ENCODE data around the gene TEX38.

The TEX38 gene

DNA sequence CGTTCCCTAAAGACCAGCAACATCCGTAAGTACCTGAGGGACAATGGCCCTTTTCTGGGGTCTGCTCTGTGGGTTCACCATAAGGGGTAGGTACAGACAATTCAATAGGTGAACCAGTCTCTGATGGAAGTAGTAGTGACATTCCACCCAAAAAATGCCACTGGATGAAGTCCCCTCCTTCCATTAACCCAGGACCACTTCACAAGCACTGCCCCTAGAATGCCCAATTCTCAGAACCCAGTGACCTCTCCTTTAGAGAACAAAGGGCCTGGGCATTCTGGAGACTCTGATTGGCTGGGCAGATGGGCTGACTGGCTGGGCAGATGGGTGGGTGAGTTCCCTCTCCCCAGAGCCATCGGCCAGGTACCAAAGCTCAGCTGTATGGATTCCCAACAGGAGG, at the start of gene TEX38:
TSS of gene TEX38 (plus strand) at position 301 of the 400 bp plus-strand sequence. CDS start at position 382, 81 bp downstream.
- Histone ChIP-seq H3K4me3 (ENCODE audit: severe bottlenecking) (no peak within 1 kb of the TSS), H3K36me3 (ENCODE audit: low read depth) (peaks cover 13% of the 10 kb centered on the region; the same call in 1 of the 2 replicates), H3K4me1 (ENCODE audit: insufficient read depth, poor library complexity, severe bottlenecking) (peaks cover 5% of the 10 kb centered on the region), H3K27ac (ENCODE audit: poor library complexity, severe bottlenecking) (no peak within 1 kb of the TSS), H3K9me3 (ENCODE audit: severe bottlenecking) (no peaks in the 10 kb centered on the region), H3K27me3 (ENCODE audit: insufficient read depth, poor library complexity, severe bottlenecking) (no peaks in the 10 kb centered on the region)
- ATAC-seq (ENCODE audit: low read depth) (no peak), DNase-seq (ENCODE audit: low spot score) (no peak)
- TF ChIP-seq, protein P1, sequence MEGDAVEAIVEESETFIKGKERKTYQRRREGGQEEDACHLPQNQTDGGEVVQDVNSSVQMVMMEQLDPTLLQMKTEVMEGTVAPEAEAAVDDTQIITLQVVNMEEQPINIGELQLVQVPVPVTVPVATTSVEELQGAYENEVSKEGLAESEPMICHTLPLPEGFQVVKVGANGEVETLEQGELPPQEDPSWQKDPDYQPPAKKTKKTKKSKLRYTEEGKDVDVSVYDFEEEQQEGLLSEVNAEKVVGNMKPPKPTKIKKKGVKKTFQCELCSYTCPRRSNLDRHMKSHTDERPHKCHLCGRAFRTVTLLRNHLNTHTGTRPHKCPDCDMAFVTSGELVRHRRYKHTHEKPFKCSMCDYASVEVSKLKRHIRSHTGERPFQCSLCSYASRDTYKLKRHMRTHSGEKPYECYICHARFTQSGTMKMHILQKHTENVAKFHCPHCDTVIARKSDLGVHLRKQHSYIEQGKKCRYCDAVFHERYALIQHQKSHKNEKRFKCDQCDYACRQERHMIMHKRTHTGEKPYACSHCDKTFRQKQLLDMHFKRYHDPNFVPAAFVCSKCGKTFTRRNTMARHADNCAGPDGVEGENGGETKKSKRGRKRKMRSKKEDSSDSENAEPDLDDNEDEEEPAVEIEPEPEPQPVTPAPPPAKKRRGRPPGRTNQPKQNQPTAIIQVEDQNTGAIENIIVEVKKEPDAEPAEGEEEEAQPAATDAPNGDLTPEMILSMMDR (IDR thresholded peaks at IDR 0.05; ENCODE audit: poor library complexity, severe bottlenecking) = no peak

DNA sequence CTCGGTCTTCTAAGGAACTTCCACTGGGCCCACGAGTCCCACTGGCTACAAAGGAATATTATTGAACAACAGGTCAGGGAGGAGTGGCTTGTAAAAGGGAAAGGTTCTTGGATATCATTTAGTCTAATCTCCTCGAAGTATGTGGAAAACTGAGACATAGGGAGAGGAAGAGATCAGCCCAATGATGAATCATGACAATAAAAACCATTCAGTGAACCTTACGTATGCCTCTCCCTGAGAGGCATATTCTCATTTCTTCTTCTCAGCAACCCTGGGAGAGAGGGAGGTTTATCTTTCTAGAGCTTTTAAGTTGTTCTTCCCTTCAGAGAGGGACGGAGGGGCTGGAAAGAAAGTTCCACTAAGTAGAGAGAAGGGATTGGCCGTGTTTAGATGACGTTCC, 49.7 kb upstream of the TEX38 start:
- H3K4me1 ChIP-seq (ENCODE audit: insufficient read depth, poor library complexity, severe bottlenecking) = peaks cover 10% of the 10 kb centered on the region
- no peak overlapping the region for H3K27ac ChIP-seq (ENCODE audit: poor library complexity, severe bottlenecking)
- DNase-seq (ENCODE audit: low spot score) (no peak), ATAC-seq (ENCODE audit: low read depth) (peak; percentile 47; the same call in 2 of the 3 replicates)
- H3K36me3 ChIP-seq (ENCODE audit: low read depth) = no peaks in the 10 kb centered on the region
- H3K27me3 ChIP-seq (ENCODE audit: insufficient read depth, poor library complexity, severe bottlenecking) = no peaks in the 10 kb centered on the region
- TF ChIP-seq, protein P1 (IDR thresholded peaks at IDR 0.05; ENCODE audit: poor library complexity, severe bottlenecking) = no peak
- no peak overlapping the region for H3K4me3 ChIP-seq (ENCODE audit: severe bottlenecking)
- H3K9me3 ChIP-seq (ENCODE audit: severe bottlenecking) = no peaks in the 10 kb centered on the region

DNA sequence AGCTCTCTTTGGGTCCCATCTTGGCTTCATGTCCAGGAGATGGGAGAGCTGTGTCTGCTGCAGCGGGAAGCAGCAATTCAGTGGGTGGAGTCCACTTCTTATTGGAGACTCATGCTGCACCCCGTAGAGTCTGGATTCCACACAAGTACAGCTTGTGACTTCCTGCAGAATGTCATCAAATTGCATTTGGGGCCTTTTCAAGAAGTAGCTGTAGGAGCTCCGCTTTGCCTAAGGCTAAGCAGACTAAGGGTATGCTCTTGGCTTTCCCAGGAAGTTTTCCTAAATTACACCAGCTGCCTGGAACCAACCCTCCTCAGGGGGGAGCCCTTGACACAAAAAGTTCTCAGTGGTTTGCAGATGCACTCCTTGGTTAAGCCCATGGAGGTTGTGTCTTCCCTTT, 49.3 kb upstream of the TEX38 start:
- Histone ChIP-seq H3K4me1 (ENCODE audit: insufficient read depth, poor library complexity, severe bottlenecking) (peaks cover 6% of the 10 kb centered on the region), H3K27ac (ENCODE audit: poor library complexity, severe bottlenecking) (no peak overlapping the region), H3K36me3 (ENCODE audit: low read depth) (no peaks in the 10 kb centered on the region), H3K27me3 (ENCODE audit: insufficient read depth, poor library complexity, severe bottlenecking) (no peaks in the 10 kb centered on the region), H3K4me3 (ENCODE audit: severe bottlenecking) (no peak overlapping the region), H3K9me3 (ENCODE audit: severe bottlenecking) (no peaks in the 10 kb centered on the region)
- ATAC-seq (ENCODE audit: low read depth) (no peak), DNase-seq (ENCODE audit: low spot score) (no peak)
- TF ChIP-seq, protein P1 (IDR thresholded peaks at IDR 0.05; ENCODE audit: poor library complexity, severe bottlenecking) = peak; percentile 27

DNA sequence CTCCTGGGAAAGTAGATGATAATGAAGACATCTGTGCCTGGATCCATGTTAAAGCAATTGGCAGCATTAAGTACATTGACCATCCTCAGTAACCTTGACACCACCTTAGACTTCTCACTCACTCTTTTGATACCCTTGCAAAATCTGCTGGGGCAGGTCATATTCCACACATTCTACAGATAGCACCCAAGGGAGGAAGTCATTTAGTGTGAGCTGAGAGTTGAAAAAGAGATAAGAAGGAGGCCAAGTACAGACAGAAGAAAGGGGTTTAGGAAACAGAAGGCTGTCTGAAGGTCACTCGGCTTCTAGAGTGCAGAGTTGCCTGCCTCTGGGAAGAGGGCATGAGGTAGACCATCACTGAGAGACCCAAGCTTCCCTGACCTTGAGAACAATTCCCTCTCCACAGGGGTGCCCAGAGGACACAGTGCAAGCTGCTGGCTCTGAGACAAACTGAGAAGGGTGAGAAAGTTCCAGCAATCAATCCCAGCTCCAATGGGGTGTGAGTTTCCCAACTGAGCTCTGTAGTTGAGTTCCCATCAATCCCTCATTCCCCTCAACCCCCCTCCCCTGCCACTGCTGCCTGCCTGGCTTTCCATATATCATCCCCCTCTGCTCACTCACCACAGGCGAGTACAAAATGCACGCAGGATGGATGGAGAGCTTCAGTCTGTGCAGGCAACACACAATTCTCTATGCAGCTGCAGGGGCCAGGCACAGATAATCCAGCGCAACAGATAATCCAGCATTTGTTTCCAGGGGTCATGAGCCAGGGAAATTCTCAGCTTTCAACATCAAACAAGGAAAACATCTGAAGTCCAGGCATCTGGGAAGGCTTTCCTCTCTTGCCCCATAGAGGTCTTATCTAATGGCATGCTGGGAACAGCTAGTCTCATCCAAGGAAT, 47.7 kb upstream of the TEX38 start:
- Histone ChIP-seq H3K4me3 (ENCODE audit: severe bottlenecking) (no peak overlapping the region), H3K9me3 (ENCODE audit: severe bottlenecking) (no peaks in the 10 kb centered on the region), H3K27me3 (ENCODE audit: insufficient read depth, poor library complexity, severe bottlenecking) (no peaks in the 10 kb centered on the region), H3K4me1 (ENCODE audit: insufficient read depth, poor library complexity, severe bottlenecking) (peaks cover 6% of the 10 kb centered on the region), H3K36me3 (ENCODE audit: low read depth) (no peaks in the 10 kb centered on the region), H3K27ac (ENCODE audit: poor library complexity, severe bottlenecking) (no peak overlapping the region)
- TF ChIP-seq, protein P1 (IDR thresholded peaks at IDR 0.05; ENCODE audit: poor library complexity, severe bottlenecking) = no peak
- DNase-seq (ENCODE audit: low spot score) (no peak), ATAC-seq (ENCODE audit: low read depth) (no peak)

DNA sequence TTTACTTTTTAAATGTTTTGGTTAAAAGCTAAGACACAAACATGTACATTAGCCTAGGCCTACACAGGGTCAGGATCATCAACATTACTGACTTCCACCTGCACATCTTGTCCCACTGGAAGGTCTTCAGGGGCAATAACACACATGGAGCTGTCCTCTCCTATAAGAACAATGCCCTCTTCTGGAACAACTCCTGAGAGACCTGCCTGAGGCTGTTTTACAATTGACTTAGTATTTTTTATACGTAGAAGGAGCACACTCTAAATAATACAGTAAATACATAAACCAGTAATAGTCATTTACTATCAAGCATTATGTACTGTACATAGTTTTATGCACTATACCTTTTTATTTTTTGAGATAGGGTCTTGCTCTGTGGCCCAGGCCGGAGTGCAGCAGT, 40.9 kb upstream of the TEX38 start:
- Histone ChIP-seq H3K27ac (ENCODE audit: poor library complexity, severe bottlenecking) (no peak overlapping the region), H3K27me3 (ENCODE audit: insufficient read depth, poor library complexity, severe bottlenecking) (no peaks in the 10 kb centered on the region)

More for the DNA sequence above, 40.9 kb upstream of the TEX38 start:
- no peak for DNase-seq (ENCODE audit: low spot score)
- ATAC-seq (ENCODE audit: low read depth) = no peak
- TF ChIP-seq, protein P1 (IDR thresholded peaks at IDR 0.05; ENCODE audit: poor library complexity, severe bottlenecking) = no peak
- no peaks in the 10 kb centered on the region for H3K4me1 ChIP-seq (ENCODE audit: insufficient read depth, poor library complexity, severe bottlenecking)
- no peaks in the 10 kb centered on the region for H3K9me3 ChIP-seq (ENCODE audit: severe bottlenecking)
- H3K36me3 ChIP-seq (ENCODE audit: low read depth) = peaks cover 31% of the 10 kb centered on the region
- H3K4me3 ChIP-seq (ENCODE audit: severe bottlenecking) = no peak overlapping the region

All from RWPE2 (cell line).